H9 (cell line): ENCODE data around the gene CC2D2B. TPM values are rescaled to one million over a fixed set of nuclear protein-coding genes. Genes with fewer than 3 reads are reported as not detected.

Source experiments
- DNase-seq: peaks from one replicate; pipeline ENCODE4 v3.0.0-alpha.2; 2017
- H2AFZ ChIP-seq: one replicate; pipeline ENCODE4 v1.6.1; 2013; ENCODE audit warnings: mild to moderate bottlenecking, low read length, control low read depth, moderate library complexity
- H2AK5ac ChIP-seq: 2 replicates; pipeline ENCODE4 v1.6.1; 2013; ENCODE audit warnings: low read length, control low read depth, mixed read lengths; ENCODE audit not compliant: insufficient read length
- H2BK120ac ChIP-seq: one replicate; pipeline ENCODE4 v1.6.1; 2013; ENCODE audit warnings: low read depth, mild to moderate bottlenecking, low read length, control low read depth, inconsistent platforms; ENCODE audit not compliant: poor library complexity, severe bottlenecking
- H2BK12ac ChIP-seq: 2 replicates; pipeline ENCODE4 v1.6.1; 2013; ENCODE audit warnings: low read length, control low read depth, mixed read lengths, low read depth; ENCODE audit not compliant: insufficient read length
- H2BK15ac ChIP-seq: 2 replicates; pipeline ENCODE4 v1.6.1; 2013; ENCODE audit warnings: low read depth, low read length, control low read depth
- H2BK20ac ChIP-seq: one replicate; pipeline ENCODE4 v1.6.1; 2013; ENCODE audit warnings: low read depth, mild to moderate bottlenecking, low read length, control low read depth, inconsistent platforms; ENCODE audit not compliant: poor library complexity, severe bottlenecking
- H2BK5ac ChIP-seq: 2 replicates; pipeline ENCODE4 v1.6.1; 2013; ENCODE audit warnings: low read length, control low read depth, mixed read lengths; ENCODE audit not compliant: insufficient read length
- H3K14ac ChIP-seq: 2 replicates; pipeline ENCODE4 v1.6.1; 2013; ENCODE audit warnings: low read length, control low read depth; ENCODE audit not compliant: insufficient read depth
- H3K18ac ChIP-seq: 2 replicates; pipeline ENCODE4 v1.6.1; 2013; ENCODE audit warnings: low read depth, mild to moderate bottlenecking, mixed read lengths, low read length, control low read depth; ENCODE audit not compliant: insufficient read length
- H3K23ac ChIP-seq: 2 replicates; pipeline ENCODE4 v1.6.1; 2013; ENCODE audit warnings: low read length, control low read depth, mixed read lengths, low read depth; ENCODE audit not compliant: insufficient read length
- H3K23me2 ChIP-seq: 2 replicates; pipeline ENCODE4 v1.6.1; 2013; ENCODE audit warnings: low read depth, mild to moderate bottlenecking, mixed read lengths, low read length, control low read depth; ENCODE audit not compliant: insufficient read length, poor library complexity, severe bottlenecking
- H3K27ac ChIP-seq: 2 replicates; pipeline ENCODE4 v1.5.1; 2013; ENCODE audit warnings: low read length, control low read depth, mixed read lengths, low read depth; ENCODE audit not compliant: insufficient read length
- H3K27me3 ChIP-seq: 2 replicates; pipeline ENCODE4 v1.6.1; 2013; ENCODE audit warnings: low read length, control low read depth, inconsistent platforms; ENCODE audit not compliant: insufficient read depth
- H3K4ac ChIP-seq: 2 replicates; pipeline ENCODE4 v1.6.1; 2013; ENCODE audit warnings: low read depth, mild to moderate bottlenecking, control low read depth, inconsistent platforms, low read length, moderate library complexity
- H3K4me1 ChIP-seq: 2 replicates; pipeline ENCODE4 v1.6.1; 2013; ENCODE audit warnings: low read length, control low read depth, inconsistent platforms; ENCODE audit not compliant: insufficient read depth
- H3K4me2 ChIP-seq: 2 replicates; pipeline ENCODE4 v1.6.1; 2013; ENCODE audit warnings: low read length, control low read depth, mixed read lengths; ENCODE audit not compliant: insufficient read length, insufficient read depth
- H3K56ac ChIP-seq: 2 replicates; pipeline ENCODE4 v1.6.1; 2013; ENCODE audit warnings: low read depth, mild to moderate bottlenecking, mixed read lengths, low read length, control low read depth; ENCODE audit not compliant: insufficient read length
- H3K79me1 ChIP-seq: 2 replicates; pipeline ENCODE4 v1.6.1; 2013; ENCODE audit warnings: low read depth, mild to moderate bottlenecking, moderate library complexity, low read length, control low read depth, inconsistent platforms; ENCODE audit not compliant: insufficient read depth, poor library complexity, severe bottlenecking
- H3K79me2 ChIP-seq: 2 replicates; pipeline ENCODE4 v1.6.1; 2013; ENCODE audit warnings: low read length, control low read depth, inconsistent platforms; ENCODE audit not compliant: insufficient read depth
- H3K9ac ChIP-seq: 2 replicates; pipeline ENCODE4 v1.6.1; 2013; ENCODE audit warnings: low read length, control low read depth, mixed read lengths; ENCODE audit not compliant: insufficient read length; ENCODE audit errors: extremely low read depth
- H3K9me3 ChIP-seq: one replicate; pipeline ENCODE4 v1.6.1; 2013; ENCODE audit warnings: low read depth, low read length, inconsistent platforms; ENCODE audit not compliant: control insufficient read depth
- H3T11ph ChIP-seq: one replicate; pipeline ENCODE4 v1.6.1; 2013; ENCODE audit warnings: mild to moderate bottlenecking, low read length, control low read depth, inconsistent platforms
- H4K20me1 ChIP-seq: one replicate; pipeline ENCODE4 v1.6.1; 2013; ENCODE audit not compliant: control insufficient read depth, insufficient read length, insufficient read depth
- H4K5ac ChIP-seq: 2 replicates; pipeline ENCODE4 v1.6.1; 2013; ENCODE audit warnings: low read depth, mild to moderate bottlenecking, mixed read lengths, low read length, control low read depth; ENCODE audit not compliant: insufficient read length
- H4K8ac ChIP-seq: replicated peaks from 2 replicates; pipeline ENCODE4 v1.6.1; 2013; ENCODE audit warnings: low read length, control low read depth, mixed read lengths, low read depth; ENCODE audit not compliant: insufficient read length
- H4K91ac ChIP-seq: 2 replicates; pipeline ENCODE4 v1.6.1; 2013; ENCODE audit warnings: low read depth, mild to moderate bottlenecking, moderate library complexity, mixed read lengths, low read length, control low read depth; ENCODE audit not compliant: insufficient read length
- H3K27ac Mint-ChIP-seq, 3 experiments: 2 replicates in 2 of 3; 3 replicates in 1 of 3; pipeline ENCODE4 v1.8.0; 2020 to 2021; ENCODE audit warnings: mixed read lengths in 3 of 3, mild to moderate bottlenecking in 1 of 3, moderate library complexity in 1 of 3
- H3K27me3 Mint-ChIP-seq: 2 replicates; pipeline ENCODE4 v1.8.0; 2021; ENCODE audit warnings: low read depth, mild to moderate bottlenecking, moderate library complexity, mixed read lengths
- H3K36me3 Mint-ChIP-seq, 3 experiments: 2 replicates in 2 of 3; 3 replicates in 1 of 3; pipeline ENCODE4 v1.8.0; 2020 to 2021; ENCODE audit warnings: low read depth in 3 of 3, mixed read lengths in 3 of 3; ENCODE audit not compliant: insufficient read depth in 1 of 3
- H3K4me1 Mint-ChIP-seq, 2 experiments: 2 replicates each; pipeline ENCODE4 v1.8.0; 2020; ENCODE audit warnings: mixed read lengths in 2 of 2
- H3K4me3 Mint-ChIP-seq, 2 experiments: 2 replicates in 1 of 2; 3 replicates in 1 of 2; pipeline ENCODE4 v1.8.0; 2020 to 2021; ENCODE audit warnings: mild to moderate bottlenecking in 2 of 2, mixed read lengths in 2 of 2, moderate library complexity in 1 of 2
- H3K9me3 Mint-ChIP-seq, 2 experiments: 2 replicates in 1 of 2; 3 replicates in 1 of 2; pipeline ENCODE4 v1.8.0; 2020; ENCODE audit warnings: mild to moderate bottlenecking in 2 of 2, mixed read lengths in 2 of 2, moderate library complexity in 1 of 2
- CTCF ChIP-seq: fragments of 200-600 bp; sonication (generic); conservative IDR thresholded peaks from 3 replicates; pipeline ENCODE4 v1.8.0; 2021; ENCODE audit warnings: antibody characterized with exemption, mild to moderate bottlenecking
- WGBS: extraction: QIAGEN DNeasy Blood & Tissue Kit; methylation state at CpG from one replicate; pipeline ENCODE4 v1.1.7; 2013; ENCODE audit warnings: missing lambda C conversion rate, low lambda C conversion rate, mixed read lengths; ENCODE audit not compliant: insufficient read length; ENCODE audit errors: extremely low coverage; 5-methylcytosine and 5-hydroxymethylcytosine counted together
- total RNA-seq: library from RNA; stranded (reverse); gene quantifications from 2 replicates; pipeline ENCODE4 v1.2.1, GENCODE V29; 2021

The CC2D2B gene
- total RNA-seq, 1 experiment from 2014 or later, result 0.72 TPM

GRCh38 chr10:95920798-95921426, 13.1 kb downstream of the CC2D2B start:
- Histone ChIP-seq H3K14ac (no peak overlapping the region), H2AK5ac (no peak overlapping the region), H3K23me2 (no peaks in the 10 kb centered on the region), H3K27me3 (no peaks in the 10 kb centered on the region), H2BK12ac (no peak overlapping the region), H3K79me1 (no peaks in the 10 kb centered on the region), H2BK15ac (no peak overlapping the region), H4K8ac (no peak overlapping the region), H2BK5ac (no peak overlapping the region), H3K4ac (no peak overlapping the region), H2BK20ac (no peak overlapping the region), H3K18ac (no peak overlapping the region), H4K5ac (no peak overlapping the region), H3K4me1 (no peaks in the 10 kb centered on the region), H3K9ac (no peak overlapping the region), H4K20me1 (no peaks in the 10 kb centered on the region), H2AFZ (no peak overlapping the region), H3K56ac (no peak overlapping the region), H3K4me2 (no peak overlapping the region), H4K91ac (no peak overlapping the region), H2BK120ac (no peak overlapping the region), H3K27ac (no peak overlapping the region), H3T11ph (no peak overlapping the region), H3K79me2 (no peaks in the 10 kb centered on the region), H3K9me3 (no peaks in the 10 kb centered on the region), H3K23ac (no peak overlapping the region)
- no peak for TF ChIP-seq CTCF
- peak overlapping the region in 1 of 3 experiments; percentile 53; a peak in 1 of 7 replicates for H3K27ac Mint-ChIP-seq
- no CpG with 5 or more reads among the region's 6 CpGs for WGBS
- DNase-seq, result peak; percentile 33
- H3K27me3 Mint-ChIP-seq, result no peaks in the 10 kb centered on the region
- H3K4me3 Mint-ChIP-seq, result no peak overlapping the region
- H3K4me1 Mint-ChIP-seq, result peaks cover 12 to 13% of the 10 kb centered on the region in 2 experiments
- H3K36me3 Mint-ChIP-seq, result no peaks in the 10 kb centered on the region
- H3K9me3 Mint-ChIP-seq, result no peaks in the 10 kb centered on the region
